Upper lobe of left lung (tissue), 4 donors: ENCODE measurements around the gene TUBGCP6.
"Not testable (repeated sequence)": the region's sequence is repeated elsewhere in the genome, so short reads cannot be mapped to it uniquely, and the experiment has no call there.

Experiments
- POLR2AphosphoS5 ChIP-seq, 2 donors: sonication (generic); formaldehyde crosslinking; IDR thresholded peaks; one replicate each; pipeline ENCODE4 v1.5.1; 2017; ENCODE audit warnings: antibody characterized with exemption in 2 of 2
- TF ChIP-seq, protein P1 (sequence below), 6 experiments: fragments of 450-650 bp in 4 of 6; fragments of 200-600 bp in 2 of 6; sonication (generic) in 2 of 6; IDR thresholded peaks; one replicate each; pipeline ENCODE4 v1.5.1; 2016 to 2019; ENCODE audit warnings: antibody characterized with exemption in 6 of 6

DNA sequence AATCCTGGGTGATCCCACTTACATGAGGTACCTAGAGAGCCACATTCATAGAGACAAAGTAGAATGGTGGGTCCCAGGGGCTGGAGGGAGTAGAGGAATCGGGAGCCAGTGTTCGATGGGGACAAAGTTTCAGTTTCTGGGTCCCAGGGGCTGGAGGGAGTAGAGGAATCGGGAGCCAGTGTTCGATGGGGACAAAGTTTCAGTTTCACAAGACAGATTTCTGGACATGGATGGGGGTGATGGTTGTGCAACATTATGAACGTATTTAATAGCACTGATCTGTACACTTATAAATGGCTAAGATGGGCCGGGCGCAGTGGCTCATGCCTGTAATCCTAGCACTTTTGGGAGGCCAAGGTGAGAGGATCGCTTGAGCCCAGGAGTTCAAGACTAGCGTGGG is 39.8 kb downstream of the TUBGCP6 start:
- TF ChIP-seq POLR2AphosphoS5 (IDR thresholded peaks at IDR 0.05) = not testable (repeated sequence)
- TF ChIP-seq, protein P1, sequence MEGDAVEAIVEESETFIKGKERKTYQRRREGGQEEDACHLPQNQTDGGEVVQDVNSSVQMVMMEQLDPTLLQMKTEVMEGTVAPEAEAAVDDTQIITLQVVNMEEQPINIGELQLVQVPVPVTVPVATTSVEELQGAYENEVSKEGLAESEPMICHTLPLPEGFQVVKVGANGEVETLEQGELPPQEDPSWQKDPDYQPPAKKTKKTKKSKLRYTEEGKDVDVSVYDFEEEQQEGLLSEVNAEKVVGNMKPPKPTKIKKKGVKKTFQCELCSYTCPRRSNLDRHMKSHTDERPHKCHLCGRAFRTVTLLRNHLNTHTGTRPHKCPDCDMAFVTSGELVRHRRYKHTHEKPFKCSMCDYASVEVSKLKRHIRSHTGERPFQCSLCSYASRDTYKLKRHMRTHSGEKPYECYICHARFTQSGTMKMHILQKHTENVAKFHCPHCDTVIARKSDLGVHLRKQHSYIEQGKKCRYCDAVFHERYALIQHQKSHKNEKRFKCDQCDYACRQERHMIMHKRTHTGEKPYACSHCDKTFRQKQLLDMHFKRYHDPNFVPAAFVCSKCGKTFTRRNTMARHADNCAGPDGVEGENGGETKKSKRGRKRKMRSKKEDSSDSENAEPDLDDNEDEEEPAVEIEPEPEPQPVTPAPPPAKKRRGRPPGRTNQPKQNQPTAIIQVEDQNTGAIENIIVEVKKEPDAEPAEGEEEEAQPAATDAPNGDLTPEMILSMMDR (IDR thresholded peaks at IDR 0.05) = not testable (repeated sequence)
